ENCODE data around the gene USP4.

DNA sequence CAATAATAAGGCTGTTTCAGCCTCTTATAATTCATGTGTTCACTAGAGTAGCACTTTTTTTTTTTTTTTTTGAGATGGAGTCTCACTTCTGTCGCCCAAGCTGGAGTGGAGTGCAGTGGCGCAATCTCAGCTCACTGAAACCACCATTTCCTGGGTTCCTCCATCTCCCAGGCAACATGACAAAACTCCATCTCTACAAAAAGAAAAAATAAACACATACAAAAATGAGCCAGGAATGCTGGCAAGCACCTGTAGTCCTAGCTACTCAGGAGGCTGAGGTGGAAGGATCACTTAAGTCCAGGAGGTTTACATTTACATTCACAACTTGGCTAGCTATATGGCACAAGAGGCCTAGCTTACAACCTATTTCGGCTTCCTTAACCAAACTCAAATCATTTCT, 6.8 kb downstream of the USP4 start:
- TF ChIP-seq CTCF (IDR thresholded peaks at IDR 0.05; ENCODE audit: low read depth, low read length, poor library complexity, severe bottlenecking) (no peak), EZH2phosphoT487 (IDR thresholded peaks at IDR 0.05; ENCODE audit: borderline replicate concordance, low read length) (no peak)
